HG03378 (cell line): ENCODE results near the gene ZBTB17.
A peak's percentile ranks its signal among the peaks of the same experiment; 100 is the strongest.
"Not testable (repeated sequence)": the region's sequence is repeated elsewhere in the genome, so short reads cannot be mapped to it uniquely, and the experiment has no call there.

Experiments
- ATAC-seq: cut with Tn5 transposase; IDR thresholded peaks from one replicate; pipeline ENCODE4 v1.9.1; 2021; ENCODE audit warnings: mild to moderate bottlenecking, moderate library complexity; ENCODE audit not compliant: unreplicated experiment

ZBTB17 gene

GRCh38 chr1:15937146-15937545 lies 38.8 kb downstream of the ZBTB17 start:
- no peak for ATAC-seq

DNA sequence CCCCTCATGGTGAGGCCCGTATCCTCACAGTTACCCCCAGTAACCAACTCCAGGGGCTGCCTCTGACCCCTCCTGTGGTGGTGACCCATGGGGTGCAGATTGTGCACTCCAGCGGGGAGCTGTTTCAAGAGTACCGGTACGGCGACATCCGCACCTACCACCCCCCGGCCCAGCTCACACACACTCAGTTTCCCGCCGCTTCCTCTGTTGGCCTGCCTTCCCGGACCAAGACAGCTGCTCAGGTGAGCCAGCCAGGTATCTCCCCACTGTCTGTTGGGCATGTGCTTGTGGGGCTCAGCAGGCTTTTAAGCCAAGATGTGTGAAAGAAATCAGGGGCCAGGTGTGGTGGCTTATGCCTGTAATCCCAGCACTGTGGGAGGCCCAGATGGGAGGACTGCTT lies 39.9 kb downstream of the ZBTB17 start:
- ATAC-seq, result no peak

DNA sequence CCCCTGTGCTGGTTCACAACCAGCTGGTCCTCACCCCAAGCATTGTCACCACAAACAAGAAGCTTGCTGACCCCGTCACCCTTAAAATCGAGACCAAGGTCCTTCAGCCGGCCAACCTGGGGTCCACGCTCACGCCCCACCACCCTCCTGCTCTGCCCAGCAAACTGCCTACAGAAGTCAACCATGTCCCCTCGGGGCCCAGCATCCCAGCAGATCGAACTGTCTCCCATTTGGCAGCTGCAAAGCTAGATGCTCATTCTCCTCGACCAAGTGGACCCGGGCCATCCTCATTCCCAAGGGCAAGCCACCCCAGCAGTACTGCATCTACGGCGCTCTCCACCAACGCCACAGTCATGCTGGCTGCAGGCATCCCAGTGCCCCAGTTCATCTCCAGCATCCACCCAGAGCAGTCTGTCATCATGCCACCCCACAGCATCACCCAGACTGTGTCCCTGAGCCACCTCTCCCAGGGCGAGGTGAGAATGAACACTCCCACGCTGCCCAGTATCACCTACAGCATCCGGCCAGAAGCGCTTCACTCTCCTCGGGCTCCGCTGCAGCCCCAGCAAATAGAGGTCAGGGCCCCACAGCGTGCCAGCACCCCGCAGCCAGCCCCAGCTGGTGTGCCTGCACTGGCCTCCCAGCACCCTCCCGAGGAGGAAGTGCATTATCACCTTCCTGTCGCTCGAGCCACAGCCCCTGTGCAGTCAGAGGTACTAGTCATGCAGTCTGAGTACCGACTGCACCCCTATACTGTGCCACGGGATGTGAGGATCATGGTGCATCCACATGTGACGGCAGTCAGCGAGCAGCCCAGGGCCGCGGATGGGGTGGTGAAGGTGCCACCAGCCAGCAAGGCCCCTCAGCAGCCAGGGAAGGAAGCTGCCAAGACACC lies 40.6 kb downstream of the ZBTB17 start:
- ATAC-seq, result no peak

- ATAC-seq, result no peak
Observed at GRCh38 chr1:15934211-15935055, 41.5 kb downstream of the ZBTB17 start.

- ATAC-seq, result no peak
Observed at GRCh38 chr1:15933684-15934083, 42.2 kb downstream of the ZBTB17 start.

DNA sequence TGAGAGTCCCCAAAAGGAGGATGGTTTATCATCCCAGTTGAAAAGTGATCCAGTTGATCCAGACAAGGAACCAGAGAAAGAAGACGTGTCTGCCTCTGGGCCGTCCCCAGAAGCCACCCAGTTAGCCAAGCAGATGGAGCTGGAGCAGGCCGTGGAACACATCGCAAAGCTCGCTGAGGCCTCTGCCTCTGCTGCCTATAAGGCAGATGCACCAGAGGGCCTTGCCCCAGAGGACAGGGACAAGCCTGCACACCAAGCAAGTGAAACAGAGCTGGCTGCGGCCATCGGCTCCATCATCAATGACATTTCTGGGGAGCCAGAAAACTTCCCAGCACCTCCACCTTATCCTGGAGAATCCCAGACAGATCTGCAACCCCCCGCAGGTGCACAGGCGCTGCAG lies 43.3 kb downstream of the ZBTB17 start:
- ATAC-seq, result no peak

- no peak for ATAC-seq
Observed at GRCh38 chr1:15931884-15932283, 44.0 kb downstream of the ZBTB17 start.

GRCh38 chr1:15931401-15931800 lies 44.5 kb downstream of the ZBTB17 start:
- no peak for ATAC-seq

GRCh38 chr1:15928971-15929965 lies 46.6 kb downstream of the ZBTB17 start:
- no peak for ATAC-seq

DNA sequence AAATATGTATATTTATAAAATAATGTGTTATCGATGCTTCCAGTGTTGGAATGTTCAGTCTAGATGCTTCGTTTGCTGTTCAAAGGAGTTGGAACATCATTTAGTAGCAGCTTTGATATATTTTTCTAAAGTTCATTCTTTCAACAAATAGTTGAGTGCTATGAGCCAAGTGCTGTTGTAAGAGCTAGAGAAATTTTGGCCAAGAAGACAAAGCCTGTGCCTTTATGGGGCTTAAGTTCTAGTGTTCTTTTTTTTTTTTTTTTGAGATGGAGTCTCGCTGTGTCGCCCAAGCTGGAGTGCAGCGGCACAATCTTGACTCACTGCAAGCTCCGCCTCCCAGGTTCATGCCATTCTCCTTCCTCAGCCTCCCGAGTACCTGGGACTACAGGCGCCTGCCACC lies 49.5 kb downstream of the ZBTB17 start:
- ATAC-seq, result not testable (repeated sequence)

DNA sequence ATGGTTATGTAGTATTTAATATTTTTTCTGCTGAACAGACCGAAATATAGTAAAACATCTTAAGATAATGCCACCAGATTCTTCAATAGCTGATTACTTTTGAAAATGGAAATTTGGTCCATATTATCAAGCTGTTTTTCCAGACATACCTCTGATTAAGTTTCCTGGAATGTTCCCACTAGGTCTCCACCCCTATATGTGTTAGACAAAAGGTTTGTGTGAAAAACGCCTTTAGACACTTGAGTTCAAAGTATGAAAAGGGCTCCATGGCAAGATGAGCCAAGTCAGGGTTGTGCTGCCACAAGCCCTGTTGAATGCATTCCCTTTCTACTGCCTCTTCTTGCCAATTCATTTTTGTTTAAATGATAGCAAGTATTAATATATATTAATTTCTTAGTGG lies 52.7 kb downstream of the ZBTB17 start:
- ATAC-seq, result no peak

DNA sequence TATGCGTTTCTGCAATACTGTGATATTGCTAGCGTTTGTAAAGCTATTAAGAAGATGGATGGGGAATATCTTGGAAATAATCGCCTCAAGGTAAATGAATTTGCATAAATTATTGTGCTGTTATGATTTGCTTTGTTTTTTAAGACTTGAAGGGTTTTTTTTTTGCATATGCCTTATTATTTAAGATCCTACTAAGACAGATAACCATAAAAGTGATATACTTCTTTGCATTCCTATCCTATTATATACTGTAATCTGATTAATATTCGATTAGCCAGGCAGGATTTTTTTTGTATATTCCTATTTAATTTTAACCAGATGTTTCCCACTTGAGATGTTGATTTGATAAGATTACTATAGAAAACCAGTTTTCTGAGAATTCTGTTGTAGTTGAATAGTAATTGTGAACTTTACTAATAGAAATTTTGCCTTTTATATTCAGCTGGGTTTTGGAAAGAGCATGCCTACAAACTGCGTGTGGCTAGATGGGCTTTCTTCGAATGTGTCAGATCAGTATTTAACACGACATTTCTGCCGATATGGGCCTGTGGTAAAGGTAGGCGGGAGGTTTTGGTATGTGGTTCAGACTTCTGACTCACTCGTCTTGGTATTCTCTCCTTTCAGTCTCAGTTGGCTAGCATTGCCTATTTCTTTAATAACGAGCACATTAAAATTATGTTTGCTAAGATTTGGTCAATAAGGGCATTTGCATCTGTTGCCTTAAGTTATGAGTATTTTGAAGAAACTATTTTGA lies 56.8 kb downstream of the ZBTB17 start:
- peak; percentile 58 for ATAC-seq

DNA sequence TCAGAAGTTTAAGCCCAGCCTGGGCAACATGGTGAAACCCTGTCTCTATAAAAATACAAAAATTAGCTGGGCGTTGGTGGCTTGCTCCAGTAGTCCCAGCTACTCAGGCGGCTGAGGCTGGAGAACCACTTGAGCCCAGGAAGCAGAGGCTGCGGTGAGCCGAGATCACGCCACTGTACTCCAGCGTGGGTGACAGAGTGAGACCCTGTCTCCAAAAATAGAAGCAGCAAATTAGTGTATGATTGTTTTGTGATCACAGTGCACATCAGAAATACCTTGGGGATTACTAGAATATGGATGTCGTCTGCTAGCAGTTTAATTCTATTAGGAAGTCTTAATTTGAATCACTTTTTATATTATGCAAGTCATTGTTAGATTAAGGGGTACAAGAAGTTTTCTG lies 59.0 kb downstream of the ZBTB17 start:
- no peak for ATAC-seq

GRCh38 chr1:15916417-15916816 lies 59.5 kb downstream of the ZBTB17 start:
- no peak for ATAC-seq

- no peak for ATAC-seq
Observed at GRCh38 chr1:15915991-15916390, 59.9 kb downstream of the ZBTB17 start.

GRCh38 chr1:15913607-15914006 lies 62.3 kb downstream of the ZBTB17 start:
- ATAC-seq, result not testable (repeated sequence)

DNA sequence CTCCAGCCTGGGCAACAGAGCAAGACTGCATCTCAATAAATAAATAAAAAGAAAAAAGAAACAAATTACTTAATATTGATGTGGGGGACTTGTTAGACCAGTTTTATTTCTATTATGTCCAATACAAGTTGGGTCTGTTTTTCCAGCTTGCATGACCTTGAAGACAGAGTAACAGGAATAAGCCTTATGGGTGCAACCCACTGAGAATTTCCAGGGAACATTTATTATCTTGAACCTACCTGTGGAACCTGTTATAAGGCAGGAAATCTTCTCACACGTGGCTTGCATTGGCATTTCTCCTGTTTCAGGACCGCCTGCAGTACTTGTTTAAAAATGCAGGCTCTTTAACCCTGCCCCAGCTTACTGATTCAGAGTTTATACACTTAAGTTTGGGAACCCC lies 64.0 kb downstream of the ZBTB17 start:
- ATAC-seq, result no peak

- ATAC-seq, result no peak
Observed at GRCh38 chr1:15911141-15911540, 64.8 kb downstream of the ZBTB17 start.

DNA sequence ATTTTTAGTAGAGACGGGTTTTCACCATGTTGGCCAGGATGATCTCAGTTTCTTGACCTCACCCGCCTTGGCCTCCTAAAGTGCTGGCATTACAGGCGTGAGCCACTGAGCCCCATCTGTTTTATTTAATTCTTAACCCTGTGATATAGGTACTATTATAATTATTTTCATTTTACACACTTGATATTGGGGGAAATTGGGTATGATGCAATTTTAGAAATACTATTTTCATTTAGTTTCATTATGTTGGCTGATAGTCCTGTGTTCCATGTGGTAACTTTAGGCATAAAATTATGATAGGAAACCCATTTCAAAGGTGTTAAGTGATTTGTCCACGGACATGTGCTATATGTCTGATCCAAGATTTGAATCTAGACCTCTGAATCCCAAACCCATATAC lies 67.3 kb downstream of the ZBTB17 start:
- no peak for ATAC-seq

- no peak for ATAC-seq
Observed at GRCh38 chr1:15902882-15903281, 73.0 kb downstream of the ZBTB17 start.
